ENCODE data around the gene PBX2.
"Not testable (repeated sequence)": the region's sequence is repeated elsewhere in the genome, so short reads cannot be mapped to it uniquely, and the experiment has no call there.

Gene PBX2, protein sequence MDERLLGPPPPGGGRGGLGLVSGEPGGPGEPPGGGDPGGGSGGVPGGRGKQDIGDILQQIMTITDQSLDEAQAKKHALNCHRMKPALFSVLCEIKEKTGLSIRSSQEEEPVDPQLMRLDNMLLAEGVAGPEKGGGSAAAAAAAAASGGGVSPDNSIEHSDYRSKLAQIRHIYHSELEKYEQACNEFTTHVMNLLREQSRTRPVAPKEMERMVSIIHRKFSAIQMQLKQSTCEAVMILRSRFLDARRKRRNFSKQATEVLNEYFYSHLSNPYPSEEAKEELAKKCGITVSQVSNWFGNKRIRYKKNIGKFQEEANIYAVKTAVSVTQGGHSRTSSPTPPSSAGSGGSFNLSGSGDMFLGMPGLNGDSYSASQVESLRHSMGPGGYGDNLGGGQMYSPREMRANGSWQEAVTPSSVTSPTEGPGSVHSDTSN

DNA sequence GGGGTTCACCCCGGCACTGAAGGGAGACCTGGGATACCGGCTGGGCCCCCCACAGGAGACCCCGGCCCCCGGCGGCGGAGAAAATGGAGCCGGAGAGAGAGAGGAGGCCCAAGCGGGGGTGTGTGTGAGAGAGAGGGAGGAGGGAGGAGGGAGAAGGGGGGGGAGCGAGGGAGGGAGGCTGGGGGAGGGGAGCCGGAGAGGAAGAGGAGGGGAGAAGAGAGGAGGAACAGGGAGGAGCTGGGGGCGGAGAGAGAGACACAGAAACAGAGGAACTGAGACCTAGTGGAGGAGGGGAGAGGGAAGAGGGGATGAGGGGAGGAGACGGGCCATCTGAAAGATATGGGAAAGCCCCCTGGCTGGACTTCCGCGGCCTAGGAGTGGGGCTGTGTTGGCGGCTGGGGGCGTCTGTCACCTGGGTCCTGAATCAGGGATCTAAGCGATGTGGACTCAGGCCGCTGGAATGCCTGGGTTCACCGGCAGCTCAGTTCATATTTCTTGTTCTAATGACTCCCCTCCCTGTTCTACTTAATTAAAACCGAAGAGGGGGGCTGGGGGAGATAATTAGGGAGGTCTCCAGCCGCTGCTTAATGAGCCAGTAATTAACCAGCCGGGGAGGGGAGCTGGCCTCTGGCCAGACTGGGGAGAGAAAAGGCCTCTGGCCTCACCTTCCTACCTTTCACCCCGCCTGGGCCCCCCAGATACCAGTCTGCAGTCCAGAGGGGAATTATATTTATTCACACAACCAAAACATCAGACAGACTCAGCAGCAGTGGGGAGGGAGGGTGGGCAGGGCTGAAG is at the start of gene PBX2:
Gene PBX2 (minus strand): TSS at position 149 of the 798 bp plus-strand sequence. CDS start 287 bp downstream, outside the sequence.
- peak; percentile 80 for DNase-seq

DNA sequence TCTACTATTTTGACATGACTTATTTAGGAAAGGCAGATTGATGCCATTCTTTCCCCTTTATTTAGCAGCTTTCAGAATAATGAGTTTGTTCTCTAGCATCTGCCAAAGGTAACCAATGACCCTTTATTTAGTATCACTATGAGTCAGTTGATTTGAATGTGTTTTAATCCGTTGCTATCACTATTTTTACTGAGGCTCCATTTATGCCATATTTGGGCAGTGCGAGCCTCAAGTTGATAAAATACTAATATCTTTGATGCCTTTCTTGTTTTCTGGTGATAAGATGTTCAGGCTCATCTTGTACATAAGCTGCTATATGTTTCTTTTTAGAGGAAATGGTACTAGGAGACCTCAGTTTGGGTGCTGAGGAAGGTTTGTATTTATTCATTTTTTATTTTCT is 49.5 kb upstream of the PBX2 start:
- no peak for DNase-seq

DNA sequence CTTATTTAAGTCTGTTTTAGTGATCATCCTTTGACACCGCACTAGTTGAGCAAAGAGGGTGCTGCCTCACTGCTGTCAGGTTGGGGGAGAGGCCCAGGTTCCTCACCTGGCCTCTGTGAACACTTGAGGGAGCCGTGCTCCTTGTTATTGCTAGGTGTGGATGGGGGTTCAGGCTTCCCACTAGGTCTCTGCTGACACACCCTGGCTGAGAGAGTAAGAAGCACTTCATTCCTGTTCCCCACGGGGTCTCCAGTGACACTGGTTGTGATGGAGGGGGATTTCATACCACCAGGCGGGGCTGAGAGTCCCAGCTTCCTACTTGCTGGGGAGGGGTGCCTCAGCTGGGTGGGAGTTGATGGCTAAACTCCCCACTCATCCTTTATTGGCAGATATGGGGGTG is 44.9 kb upstream of the PBX2 start:
- DNase-seq, result no peak

DNA sequence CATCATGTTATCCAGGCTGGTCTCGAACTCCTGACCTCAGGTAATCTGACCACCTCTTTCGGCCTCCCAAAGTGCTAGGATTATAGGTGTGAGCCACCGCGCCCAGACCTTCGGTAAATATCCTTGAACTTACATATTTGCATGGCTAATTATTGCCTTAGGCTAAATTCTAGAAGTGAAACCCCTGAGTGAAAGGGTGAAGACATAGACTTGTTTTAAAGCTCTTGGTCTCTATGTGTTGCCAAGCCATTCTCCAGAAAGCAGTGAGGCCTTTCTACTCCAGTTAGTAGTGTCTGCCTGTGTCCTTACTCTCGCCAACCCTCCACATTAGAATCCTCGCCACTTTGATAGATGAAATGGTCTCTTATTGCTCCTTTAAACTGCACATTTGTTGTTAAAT is 36.4 kb upstream of the PBX2 start:
- no peak for DNase-seq

DNA sequence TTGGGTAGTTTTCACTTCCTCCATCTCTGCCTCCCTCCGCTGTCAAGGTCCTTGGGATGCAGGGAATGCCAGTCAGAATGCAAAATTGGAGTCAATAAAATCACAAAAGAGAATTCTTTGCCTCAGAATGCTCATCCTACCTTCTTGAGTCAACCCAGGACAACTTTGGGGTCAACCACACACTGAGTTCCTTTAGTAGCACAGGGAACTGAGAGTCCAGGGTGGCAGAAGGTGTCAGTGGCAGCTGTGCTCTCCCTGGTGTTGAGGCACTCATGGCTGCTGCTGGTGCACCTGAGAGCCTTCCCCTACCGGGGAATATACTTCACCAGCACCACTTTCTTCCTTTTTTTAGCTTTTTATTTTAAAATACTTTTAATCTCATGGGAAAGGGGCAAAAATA is 34.7 kb upstream of the PBX2 start:
- no peak for DNase-seq

DNA sequence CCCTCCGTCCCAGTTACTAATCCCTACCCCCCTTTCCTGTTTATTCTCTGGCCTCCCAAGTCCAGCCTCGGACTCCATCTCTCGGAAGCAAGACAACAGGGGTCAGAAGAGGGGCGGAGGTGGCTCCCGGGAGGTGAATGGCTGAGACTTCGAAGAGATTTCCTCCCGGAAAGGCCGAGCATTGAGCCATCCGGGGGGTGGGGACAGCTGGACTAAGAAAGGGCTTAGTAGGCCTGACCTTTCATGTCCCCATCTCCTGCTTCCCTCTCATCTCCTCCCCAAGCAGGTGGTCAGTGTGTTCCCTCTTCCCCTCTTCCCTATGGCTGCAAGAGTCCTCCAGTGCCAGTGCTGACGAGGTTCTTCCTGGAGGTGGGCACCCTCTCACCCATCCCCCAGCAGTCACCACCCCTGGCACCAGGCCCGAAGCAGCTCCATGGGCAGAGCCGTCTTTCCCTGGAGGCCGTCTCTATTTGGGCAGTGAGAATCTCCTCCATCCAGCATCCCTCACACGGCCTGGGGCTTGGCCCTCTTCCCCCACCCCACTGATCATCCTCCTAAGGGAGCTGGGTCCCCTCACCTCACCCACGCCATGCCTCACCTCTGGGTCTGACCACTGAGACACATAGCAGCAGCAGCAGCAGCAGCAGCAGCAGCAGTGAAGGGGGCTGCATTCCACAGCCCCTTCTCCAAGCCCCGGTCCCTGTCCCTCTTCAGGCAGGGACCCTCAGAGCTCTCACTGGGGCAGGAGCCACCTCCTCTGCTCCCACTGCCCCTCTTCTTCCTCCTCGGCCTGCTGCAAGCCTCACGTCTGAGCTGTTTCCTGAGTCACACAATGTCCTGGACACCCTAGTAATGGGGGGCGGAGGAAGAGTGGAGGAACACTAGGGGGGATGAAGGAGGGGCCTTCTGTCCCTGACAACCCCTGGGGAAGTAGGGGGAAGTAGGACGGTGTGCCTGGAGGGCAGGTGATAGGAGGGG is 33.5 kb upstream of the PBX2 start, which contains the start of gene NOTCH4:
Gene NOTCH4 (minus strand): TSS at position 810 of the 978 bp plus-strand sequence. CDS start 139 bp downstream, at position 671.
- DNase-seq, result no peak

DNA sequence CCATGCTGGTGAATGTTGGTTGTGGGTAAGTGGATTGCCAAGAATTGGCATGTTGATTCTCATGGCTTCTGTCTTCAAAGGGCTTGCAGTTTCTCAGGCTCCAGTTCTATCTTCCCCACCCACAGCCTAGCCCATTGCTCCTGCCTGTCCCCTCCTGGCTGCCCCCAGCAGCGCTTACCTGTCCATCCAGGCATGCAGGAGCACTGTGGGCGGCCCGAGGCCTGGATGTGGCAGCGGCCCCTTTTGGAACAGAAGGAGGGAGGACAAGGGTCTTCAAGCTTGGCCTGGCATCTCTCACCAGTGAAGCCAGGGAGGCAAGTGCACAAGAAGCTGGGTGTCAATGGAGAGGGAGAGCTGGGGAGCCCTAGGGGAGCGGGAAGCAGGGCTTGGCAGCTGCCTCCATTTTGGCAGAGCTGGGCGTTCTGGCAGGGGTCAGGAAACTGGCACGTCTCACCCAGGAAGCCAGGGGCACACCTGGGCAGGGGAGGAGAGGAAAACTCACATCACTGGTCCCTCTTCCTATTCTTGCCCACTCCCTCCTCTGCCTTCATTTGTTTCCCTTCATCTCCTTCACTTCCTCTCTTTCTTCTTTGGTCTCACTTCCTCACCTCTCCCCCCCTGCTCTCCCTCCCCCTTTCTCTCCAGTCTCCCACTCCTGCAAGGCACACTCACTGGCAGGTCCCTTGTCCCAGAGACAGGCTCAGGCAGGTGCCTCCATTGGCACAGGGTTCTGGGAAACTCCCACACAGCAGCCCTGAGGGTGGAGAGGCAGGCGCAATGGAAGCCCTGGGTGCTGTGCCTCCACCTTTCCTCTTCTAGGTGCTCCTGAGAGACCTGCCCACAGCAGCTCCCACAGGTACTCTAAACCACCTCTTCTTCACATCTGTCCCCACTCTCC is 32.6 kb upstream of the PBX2 start:
- DNase-seq, result no peak

DNA sequence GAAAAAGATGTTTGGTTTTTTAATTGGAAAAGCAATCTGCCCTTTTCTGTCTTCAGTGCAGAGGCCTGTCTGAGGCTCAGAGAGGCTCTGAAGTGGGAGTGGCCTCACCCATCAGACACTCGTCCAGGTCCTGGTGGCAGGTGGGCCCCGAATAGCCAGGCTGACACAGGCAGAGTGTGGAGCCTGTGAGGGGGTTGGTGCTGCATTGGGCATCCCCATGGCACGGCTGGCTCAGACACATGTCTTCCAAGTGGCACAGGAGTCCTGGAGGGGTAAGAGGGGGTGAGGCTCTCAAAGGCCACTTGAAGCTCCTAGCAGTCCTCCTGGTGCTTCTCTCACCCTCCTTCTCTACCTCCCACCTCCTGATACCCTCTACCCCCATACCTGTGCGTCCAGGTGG is 30.0 kb upstream of the PBX2 start:
- DNase-seq, result no peak

DNA sequence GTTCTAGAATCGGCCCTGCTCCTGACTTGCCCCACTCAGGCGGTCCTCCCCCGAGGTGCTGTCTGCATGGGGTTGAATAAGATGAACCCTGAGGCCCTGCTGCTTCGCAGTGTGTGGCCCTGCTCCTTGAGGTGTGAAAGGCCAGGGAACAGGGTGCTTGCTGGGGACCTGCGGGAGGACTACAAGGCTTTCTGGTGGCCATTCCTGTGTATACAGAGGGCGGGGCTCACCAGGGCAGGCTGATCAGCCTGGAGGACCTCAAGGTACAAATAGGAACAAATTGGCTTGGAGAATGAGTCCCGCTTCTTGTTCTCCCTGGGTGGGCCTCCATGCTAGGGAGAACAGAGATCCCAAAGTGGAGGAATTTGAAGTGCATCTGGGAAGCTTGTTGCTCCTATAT is 28.2 kb upstream of the PBX2 start:
- no peak for DNase-seq

DNA sequence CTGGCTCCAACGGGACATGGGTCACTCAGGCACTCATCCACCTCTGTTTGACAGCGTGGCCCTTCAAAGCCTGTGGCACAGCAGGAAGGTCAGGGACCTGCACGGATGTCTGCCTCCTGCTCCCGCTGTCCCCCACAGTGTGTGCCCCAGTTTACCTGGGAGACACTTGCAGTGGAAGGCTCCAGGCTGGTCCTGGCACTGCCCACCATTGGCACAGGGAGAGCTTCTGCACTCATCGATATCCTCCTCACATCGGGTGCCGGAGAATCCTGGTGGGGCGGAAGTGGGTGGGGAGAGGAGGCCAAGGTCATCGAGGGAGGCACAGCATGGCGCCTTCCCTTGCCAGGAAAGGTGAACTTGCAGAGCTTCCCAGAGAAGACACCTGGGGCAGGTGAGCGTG is 27.0 kb upstream of the PBX2 start:
- no peak for DNase-seq

DNA sequence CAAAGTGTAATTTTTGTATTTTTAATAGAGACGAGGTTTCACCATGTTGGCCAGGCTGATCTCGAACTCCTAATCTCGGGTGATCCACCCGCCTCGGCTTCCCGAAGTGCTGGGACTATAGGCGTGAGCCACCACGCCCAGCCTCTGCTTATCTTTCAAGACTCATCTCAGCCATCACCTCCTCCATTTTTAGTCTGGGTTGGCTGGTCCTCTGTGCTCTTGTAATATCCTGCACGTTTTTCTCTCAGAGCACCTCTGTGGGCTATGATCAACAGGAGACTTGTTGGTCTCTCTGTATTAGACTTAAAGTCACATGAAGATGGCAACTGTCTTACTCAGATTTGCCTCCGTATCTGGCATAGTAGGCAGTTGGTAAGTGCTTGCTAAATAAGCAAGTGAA is 26.3 kb upstream of the PBX2 start:
- DNase-seq, result no peak

DNA sequence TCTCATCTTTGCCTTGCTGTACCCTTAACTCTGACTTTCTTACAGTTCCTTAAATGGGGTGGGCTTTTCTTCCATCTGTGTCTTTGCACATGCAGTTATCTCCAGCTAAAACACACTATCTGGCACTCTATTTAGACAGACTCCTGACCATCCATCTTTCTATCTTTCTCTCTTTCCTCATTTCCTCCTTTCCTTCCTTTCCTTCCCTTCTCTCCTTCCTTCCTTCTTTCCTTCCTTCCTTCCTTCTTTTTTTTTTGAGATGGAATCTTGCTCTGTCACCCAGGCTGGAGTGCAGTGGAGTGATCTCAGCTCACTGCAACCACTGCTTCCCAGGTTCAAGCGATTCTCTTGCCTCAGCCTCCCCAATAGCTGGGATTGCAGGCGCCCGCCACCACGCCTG is 25.6 kb upstream of the PBX2 start:
- no peak for DNase-seq

DNA sequence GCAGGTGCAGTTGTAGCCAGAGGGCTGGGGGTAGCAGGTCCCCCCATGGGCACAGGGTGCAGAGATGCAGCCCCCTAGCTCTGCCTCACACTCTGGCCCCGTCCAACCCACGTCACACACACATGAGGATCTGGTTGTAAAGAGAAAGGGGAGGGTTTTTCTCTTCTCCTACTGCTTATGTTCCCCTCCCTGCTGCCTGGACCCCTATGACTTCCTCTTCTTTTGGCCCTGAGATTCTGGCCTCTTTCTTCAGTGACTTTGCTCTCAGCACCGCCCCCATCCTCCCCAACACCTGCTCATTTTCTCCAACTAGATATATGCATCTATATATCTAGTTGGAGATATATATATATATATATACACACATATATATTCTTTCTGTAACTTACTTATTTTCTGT is 24.1 kb upstream of the PBX2 start:
- DNase-seq, result no peak

DNA sequence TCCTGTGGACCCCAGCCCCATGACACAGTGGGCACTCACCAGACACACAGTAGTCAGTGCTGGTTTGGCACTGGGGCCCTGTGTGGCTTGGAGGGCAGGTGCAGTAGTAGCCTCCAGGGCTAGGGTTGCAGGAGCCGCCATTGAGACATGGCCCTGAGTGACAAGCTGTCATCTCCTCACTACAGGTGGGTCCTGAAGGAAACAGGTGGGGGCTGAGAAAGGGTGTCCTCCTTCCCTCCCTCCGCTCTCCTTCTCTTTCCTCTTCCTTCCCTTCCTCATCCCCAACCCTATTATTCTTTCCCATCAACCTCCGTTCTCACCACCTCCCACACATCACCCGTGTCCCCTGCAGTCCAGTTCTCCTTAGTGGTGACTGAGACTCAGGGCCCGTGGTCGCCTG is 23.6 kb upstream of the PBX2 start:
- DNase-seq, result no peak

DNA sequence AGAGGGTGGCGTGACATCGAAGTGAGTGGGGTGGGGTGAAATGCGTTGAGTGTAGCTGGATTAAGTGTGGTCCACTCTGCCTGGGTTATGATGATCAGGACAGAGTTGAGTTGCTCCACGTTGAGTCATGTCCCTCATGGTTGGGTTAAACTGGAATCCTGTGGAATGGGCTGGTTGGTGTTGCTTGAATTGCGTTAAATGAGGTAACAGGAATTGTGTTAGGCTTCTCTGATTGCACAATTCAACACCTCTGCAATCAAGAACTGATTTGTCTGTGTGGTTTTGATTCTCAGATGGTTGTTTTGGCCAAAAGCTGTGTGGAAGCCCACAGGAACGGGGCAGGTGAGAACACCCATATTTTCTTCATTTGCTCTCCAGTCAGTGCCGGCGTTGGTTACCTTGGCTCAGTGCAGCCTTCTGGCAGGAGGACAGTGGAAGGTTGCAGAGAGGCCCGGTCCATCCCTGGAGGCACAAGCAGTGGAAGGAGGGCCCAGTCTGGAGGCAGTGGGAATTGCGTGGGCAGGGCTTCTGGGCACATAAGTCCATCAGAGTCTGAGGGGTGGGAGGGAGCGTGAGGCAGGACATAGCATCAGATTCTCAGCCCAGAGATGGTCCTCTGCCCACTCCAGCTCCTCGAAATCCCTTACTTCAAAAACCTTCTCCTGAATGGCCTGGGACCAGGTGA is 22.2 kb upstream of the PBX2 start:
- no peak for DNase-seq

DNA sequence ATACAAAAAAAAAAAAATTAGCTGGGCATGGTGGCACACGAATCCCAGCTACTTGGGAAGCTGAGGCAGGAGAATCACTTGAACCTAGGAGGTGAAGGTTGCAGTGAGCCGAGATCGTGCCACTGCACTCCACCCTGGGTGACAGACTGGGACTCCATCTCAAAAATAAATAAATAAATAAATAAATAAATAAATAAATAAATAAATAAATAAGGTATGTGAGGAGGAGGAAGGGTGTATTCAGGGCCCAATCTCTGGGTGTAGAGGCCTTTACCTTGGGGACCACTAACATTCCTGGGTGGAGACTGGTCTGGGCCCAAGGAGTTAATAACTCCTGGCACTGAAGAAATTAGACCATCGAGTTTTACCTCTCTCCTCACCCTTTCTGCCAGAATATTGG is 21.4 kb upstream of the PBX2 start:
- DNase-seq, result not testable (repeated sequence)

DNA sequence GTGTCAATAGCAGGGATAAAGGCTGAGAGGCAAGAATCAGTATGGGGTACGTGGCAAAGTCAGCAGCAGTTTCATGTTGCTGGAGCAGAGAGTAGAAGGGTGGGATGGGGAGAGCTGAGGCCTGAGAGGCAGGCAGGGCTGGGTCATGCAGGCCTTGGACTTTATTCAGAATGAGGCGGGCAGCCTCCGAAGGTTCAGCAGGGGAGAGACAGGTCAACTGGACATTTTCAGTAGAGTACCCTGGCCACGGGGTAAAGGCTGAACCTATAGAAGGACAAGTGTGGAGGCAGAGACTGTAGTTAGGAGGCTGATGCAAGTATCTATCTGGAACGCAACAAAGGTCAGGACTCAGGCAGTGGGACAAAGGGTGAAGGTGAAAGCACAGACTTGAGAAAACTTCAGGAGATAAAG is 20.2 kb upstream of the PBX2 start:
- no peak for DNase-seq

DNA sequence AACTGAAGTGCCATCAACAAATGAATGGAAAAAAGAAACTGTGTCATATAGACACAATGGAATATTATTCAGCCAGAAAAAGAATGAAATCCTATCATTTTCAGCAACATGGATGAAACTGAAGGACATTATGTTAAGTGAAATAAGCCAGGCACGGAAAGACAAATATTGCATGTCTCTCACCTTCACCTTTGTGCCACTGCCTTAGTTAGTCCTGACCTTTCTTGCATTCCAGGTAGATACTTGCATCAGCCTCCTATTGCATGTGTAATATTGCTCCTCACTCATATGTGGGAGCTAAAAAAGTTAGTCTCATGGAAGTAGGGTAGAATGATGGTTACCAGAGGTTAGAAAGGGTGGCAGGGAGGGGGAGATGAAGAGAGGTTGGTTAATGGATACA is 19.0 kb upstream of the PBX2 start:
- DNase-seq, result no peak

DNA sequence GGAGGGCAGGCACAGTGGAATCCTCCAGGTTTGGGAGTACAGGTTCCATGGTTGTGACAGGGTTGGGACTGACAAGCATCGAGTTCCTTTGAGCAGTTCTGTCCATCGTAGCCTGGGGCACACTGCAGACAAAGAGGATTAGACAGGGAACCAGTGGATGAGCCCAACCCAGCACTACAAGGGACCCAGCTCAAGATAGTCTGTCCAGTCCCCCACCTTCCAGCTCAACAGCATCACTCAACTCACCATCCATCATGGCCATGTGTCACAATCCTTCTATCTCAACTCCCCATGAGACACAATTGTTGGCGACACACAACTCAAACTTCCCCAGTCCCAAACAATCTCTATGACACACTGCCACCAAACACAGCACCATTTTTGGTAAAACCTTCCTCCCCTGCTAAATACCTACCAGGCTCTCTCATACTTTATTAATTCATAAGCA is 14.3 kb upstream of the PBX2 start:
- DNase-seq, result no peak

DNA sequence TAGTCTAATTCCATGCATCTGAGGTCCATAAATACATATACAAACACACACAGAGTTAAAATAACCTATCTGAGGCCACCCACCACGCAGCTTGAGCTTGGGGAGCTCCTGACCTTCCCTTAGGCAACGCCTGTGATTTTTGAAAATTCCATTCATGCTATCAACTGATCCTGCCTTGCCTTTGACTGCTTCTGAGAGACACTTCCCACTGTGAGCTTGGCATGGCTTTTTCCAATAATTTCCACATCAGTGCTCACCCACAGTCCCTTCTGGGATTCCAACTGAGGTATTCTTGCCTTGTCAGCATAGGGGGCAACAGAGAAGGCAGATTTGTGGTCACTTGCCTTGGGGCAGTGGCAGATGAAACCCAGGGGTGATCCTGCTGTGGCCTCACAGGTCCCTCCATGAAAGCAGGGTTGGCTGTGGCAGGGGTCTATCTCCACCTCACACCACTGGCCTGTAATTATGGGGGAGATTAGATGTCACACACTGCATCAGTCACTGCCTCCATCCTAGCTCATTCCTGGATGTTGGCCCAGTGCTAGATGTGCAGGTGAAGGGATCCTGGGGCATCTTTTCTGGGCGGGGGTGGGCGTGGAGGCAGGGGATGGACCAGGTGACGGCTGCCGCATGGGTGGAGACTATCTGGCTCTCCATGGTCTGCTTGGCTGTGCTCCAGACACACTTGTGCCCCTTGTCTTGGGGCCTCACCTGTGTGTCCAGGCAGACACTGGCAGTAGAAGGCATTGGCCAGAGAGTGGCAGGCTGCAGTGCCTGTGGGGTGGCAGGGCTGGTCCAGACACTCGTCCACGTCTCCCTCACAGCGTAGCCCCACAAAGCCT is 13.6 kb upstream of the PBX2 start:
- no peak for DNase-seq

Measured in activated naive CD4-positive, alpha-beta T cell treated with Interleukin-2 at 50 U/mL for 16 hours (primary cell).